Stimulated activated CD4-positive, alpha-beta T cell treated with anti-CD3 and anti-CD28 coated beads, Interleukin-12 subunit alpha, Interleukin-12 subunit beta, amount 100 ng/mL, for 48 hours (primary cell): ENCODE results near the gene TENM3.

ENCODE experiments used
- DNase-seq, 3 donors: peaks; one replicate each; pipeline ENCODE4 v3.0.0-alpha.2; 2020; ENCODE audit warnings: low read depth in 2 of 3, low spot score in 1 of 3

TENM3 gene

DNA sequence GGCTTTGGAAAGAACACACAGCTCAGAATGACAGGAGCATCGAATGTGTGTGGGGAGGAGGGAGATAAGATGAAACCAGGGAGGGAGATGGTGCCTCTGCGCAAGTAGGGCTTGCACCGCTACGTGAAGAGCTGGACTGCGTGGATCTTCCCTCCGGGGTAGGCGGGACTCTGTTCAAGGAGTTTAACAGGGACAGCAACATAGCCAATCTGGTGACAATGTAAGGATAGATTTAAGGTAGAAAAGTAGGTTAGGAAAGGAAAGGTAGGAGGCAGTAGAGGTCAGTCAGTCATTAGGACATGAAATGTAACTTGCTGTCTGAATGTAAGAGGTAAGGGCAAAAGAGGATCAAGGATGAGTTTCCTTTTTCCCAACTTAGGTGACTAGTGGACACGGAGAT, 521.4 kb downstream of the TENM3 start:
- DNase-seq = no peak

- DNase-seq = no peak
Measured at GRCh38 chr4:182765987-182766856, 523.0 kb downstream of the TENM3 start.

DNA sequence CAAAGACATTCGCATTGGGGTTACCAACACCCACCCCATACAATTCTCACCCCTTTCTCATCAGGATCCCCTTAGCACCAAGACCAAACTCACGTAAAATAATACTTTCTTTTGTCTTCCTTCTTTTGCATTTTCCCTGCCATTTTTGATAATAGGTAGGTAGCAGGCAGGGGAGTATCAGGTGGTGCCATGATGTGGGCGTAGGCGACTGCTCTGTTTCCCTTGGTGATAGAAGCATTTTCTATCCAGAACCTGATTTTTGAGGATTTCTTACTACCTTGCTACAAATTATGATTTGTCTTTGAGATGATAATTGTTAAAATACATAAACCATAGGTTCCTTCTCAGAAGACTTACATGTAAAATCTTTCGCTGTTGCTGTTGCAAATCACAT, 523.7 kb downstream of the TENM3 start:
- DNase-seq = no peak

DNA sequence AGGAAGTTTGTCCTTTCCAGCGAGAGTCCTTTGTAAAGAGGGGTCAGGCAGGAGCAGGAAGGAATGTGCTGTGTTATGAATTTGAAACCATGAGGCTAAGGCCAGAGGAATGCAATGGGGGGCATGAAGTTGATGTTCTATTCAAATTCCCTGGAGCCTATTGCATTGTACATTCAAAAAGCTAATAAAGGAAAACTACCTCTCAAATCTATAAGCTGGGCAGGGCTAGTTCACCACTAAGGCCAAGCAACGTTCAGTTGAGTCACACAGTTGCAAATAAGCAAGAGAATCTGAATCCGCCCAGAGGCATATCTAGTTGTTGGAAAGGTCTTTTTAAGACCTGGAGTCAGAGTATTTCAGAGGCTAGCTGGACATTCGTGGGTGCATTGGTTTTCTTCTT, 525.6 kb downstream of the TENM3 start:
- no peak for DNase-seq

- no peak for DNase-seq
Measured at GRCh38 chr4:182770259-182770995, 527.2 kb downstream of the TENM3 start.

GRCh38 chr4:182770996-182771514, 527.9 kb downstream of the TENM3 start:
- DNase-seq = no peak

DNA sequence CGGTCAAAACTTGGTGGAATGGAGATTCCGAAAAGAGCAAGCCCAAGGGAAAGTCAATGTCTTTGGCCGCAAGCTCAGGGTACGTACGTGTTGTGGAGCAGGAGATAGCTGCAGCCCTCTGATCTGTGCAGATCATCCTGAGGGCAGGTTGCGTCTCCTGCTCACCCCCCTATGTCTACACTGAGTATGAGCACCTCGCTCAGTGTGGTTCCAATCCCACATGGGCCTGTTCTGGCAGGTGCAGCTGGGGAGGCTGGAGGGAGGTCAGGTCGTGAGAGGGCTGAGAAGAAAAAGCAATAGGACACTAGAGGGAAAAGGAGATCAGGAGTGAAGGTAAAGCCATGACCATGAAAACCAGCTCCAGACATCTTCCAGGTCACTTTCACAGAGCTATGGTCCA, 531.9 kb downstream of the TENM3 start:
- DNase-seq = no peak

DNA sequence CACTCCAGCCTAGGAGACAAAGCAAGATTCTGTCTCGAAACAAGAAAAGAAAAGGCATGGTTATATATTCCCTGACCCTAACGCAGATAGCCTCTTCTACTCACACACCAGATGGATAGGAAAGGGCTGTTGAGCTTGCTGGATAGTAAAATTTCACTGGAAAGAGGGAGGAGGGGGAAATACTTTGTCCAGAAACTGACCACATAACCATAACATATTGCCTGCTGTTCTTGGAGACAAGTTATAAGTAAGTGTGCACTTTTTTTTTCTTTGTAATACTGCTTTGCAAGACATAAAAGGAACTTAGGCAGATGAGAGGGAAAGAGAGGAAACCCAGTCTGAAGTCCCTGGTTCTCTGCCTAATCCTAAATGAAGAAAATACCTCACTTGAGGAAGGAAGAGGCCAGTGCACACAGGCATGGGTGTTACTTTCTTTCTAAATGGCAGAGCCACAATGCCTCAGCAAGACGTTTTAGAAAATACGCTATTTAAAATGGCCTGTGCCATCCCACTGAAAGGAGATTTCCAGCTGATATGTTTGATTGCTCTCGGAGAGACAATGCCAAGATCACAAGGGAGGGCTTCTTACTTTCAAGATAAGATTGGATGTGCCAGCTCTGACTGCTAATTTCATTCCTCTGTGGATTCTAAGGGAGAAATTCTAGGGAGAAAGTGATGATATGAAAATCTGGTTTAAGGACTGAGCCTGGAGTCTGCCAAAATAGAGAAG, 533.3 kb downstream of the TENM3 start:
- DNase-seq = no peak

DNA sequence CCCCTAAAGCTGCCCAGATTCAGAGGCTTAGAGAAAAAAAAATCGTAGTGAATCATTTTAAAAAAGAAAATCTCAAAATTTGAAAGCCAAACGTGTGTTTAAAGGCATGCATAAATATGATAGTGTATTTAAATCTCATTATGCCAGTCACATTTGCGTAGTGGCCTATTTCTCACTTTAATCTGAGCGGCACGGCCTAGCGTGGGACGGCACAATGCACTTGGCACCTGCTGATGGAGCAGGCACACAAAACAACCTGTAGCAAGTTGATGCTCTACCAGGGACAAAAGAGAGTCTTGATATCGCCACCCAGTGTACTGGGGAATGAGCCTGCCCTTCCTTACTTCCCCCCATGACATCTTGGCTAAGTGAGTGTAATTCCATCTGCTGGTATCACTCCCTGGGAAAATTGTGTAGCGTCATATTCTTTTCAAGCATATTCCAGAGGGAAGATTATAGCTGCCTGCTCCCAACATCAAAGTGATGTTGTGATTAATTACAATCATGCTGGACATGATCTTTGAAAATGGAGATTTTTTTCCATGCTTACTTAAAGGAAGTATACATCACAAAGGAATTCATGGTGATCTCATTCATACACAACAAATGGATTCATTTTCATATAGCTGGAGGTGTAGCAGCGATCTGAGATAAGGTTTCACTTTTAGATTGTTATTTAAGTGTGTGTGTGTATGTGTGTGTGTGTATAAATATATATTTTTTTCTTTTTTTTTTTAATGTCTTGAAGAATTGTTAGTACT, 535.2 kb downstream of the TENM3 start:
- DNase-seq = no peak

DNA sequence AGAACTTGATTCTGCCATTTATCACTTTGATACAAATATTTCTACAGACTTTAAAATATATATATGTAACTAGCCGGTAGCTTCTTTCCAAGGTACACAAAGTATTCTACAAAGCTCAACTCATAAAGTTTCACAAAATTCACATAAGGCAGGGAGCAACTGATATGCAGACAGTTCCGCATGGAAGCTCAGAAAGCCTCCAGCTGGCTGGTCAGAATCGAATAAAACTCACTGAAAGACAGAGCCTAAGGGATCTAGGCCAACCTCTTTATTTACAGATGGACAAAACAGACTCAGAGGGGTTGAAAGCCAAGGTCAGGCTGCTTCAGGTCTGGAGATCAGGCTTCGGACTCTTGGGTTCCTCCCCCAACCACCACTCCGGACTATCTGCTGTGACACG, 543.8 kb downstream of the TENM3 start:
- DNase-seq = no peak

DNA sequence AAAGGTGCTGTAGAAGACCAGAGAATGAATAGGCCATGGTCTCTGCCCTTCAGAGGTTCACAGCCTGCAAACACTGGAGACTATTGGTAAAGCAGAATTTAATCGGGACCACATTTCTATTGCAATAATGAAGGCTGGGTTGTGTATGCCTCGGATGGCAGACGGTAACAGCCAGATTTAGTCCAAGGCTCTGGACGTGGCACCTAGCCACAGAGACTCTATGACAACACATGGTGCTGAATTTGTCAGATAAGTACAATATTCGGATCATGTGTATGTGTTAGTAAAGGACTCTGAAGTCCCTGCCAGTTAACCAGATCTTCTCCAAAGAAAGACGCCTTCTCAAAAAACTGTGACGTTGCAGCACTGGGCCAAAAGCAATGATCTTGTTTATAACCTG, 545.0 kb downstream of the TENM3 start:
- DNase-seq = no peak

- no peak for DNase-seq
Measured at GRCh38 chr4:182789529-182789928, 546.3 kb downstream of the TENM3 start.

- DNase-seq = no peak
Measured at GRCh38 chr4:182795446-182796238, 552.4 kb downstream of the TENM3 start.

GRCh38 chr4:182799515-182800215, 556.5 kb downstream of the TENM3 start:
- no peak for DNase-seq

- no peak for DNase-seq
Measured at GRCh38 chr4:182800216-182800515, 557.0 kb downstream of the TENM3 start.

DNA sequence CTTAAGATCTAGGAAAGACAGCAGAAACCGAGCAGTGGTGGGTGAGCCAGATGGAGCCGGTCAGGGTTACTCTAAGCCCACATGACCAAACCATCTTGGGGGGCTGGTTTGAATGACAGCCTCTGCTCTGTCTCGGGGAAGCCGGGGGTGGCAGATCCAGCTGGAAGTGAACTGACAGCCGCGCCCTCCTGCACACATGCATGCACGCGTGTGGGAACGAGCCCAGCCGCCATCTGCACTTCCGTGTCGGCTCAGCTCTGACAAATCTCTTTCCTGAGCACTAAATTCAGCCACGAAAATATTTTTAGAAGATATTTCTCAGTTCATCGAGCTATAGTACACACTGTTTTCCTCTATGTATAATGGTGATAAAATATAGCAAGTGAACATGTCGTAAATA, 558.4 kb downstream of the TENM3 start:
- no peak for DNase-seq

- DNase-seq = no peak
Measured at GRCh38 chr4:182802621-182803020, 559.4 kb downstream of the TENM3 start.

GRCh38 chr4:182803235-182803634, 560.0 kb downstream of the TENM3 start:
- DNase-seq = no peak

GRCh38 chr4:182804131-182804530, 560.9 kb downstream of the TENM3 start:
- DNase-seq = no peak

DNA sequence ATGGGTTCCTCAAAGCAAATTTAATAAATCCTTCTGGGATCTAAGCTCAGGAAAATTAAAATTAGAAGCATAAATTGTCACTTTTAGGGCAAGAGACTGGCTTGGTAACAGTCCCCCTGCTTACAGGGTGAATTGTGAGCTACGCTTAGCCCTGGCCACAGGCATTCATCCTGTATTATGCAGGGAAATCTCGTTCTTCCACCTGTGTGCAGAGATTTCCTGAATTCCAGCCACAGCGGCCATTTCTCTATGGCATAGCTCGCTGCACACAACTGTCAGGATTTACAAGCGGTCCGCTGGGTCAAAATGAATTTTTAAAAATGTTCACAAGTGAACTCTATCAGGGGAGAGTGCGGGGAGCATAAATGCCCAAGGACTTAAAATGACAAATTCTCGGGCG, 562.1 kb downstream of the TENM3 start:
- no peak for DNase-seq
